ENCODE data around the gene PPME1.

The PPME1 gene

GRCh38 chr11:74162681-74163467, 8.2 kb upstream of the PPME1 start:
- no peak for FAIRE-seq

GRCh38 chr11:74168838-74169237, 2.3 kb upstream of the PPME1 start:
- FAIRE-seq: no peak

- FAIRE-seq: no peak
Measured at GRCh38 chr11:74169738-74170458, 1.2 kb upstream of the PPME1 start.

- no peak for FAIRE-seq
Measured at GRCh38 chr11:74171630-74171968, 510 bp downstream of the PPME1 start.

GRCh38 chr11:74171997-74172396, 908 bp downstream of the PPME1 start:
- FAIRE-seq: no peak

GRCh38 chr11:74175920-74176319, 4.8 kb downstream of the PPME1 start:
- no peak for FAIRE-seq

- no peak for FAIRE-seq
Measured at GRCh38 chr11:74179234-74180052, 8.4 kb downstream of the PPME1 start.

GRCh38 chr11:74182635-74183034, 11.5 kb downstream of the PPME1 start:
- no peak for FAIRE-seq

- no peak for FAIRE-seq
Measured at GRCh38 chr11:74185285-74185684, 14.2 kb downstream of the PPME1 start.

GRCh38 chr11:74185695-74186094, 14.6 kb downstream of the PPME1 start:
- no peak for FAIRE-seq

- FAIRE-seq: no peak
Measured at GRCh38 chr11:74195828-74196227, 24.7 kb downstream of the PPME1 start.

- no peak for FAIRE-seq
Measured at GRCh38 chr11:74196781-74197486, 25.8 kb downstream of the PPME1 start.

- no peak for FAIRE-seq
Measured at GRCh38 chr11:74203966-74204365, 32.9 kb downstream of the PPME1 start.

GRCh38 chr11:74204701-74205100, 33.6 kb downstream of the PPME1 start:
- no peak for FAIRE-seq

- FAIRE-seq: no peak
Measured at GRCh38 chr11:74205181-74205580, 34.1 kb downstream of the PPME1 start.

- FAIRE-seq: no peak
Measured at GRCh38 chr11:74206746-74207145, 35.7 kb downstream of the PPME1 start.

GRCh38 chr11:74208507-74208906, 37.4 kb downstream of the PPME1 start:
- FAIRE-seq: no peak

- no peak for FAIRE-seq
Measured at GRCh38 chr11:74212533-74212932, 41.4 kb downstream of the PPME1 start.

GRCh38 chr11:74220376-74220775, 49.3 kb downstream of the PPME1 start:
- no peak for FAIRE-seq

GRCh38 chr11:74221816-74222215, 50.7 kb downstream of the PPME1 start:
- FAIRE-seq: no peak

- no peak for FAIRE-seq
Measured at GRCh38 chr11:74225565-74225964, 54.5 kb downstream of the PPME1 start.

GRCh38 chr11:74226907-74227306, 55.8 kb downstream of the PPME1 start:
- FAIRE-seq: no peak
